H9 (cell line): Measurements from ENCODE around the gene P2RY14. TPM values are rescaled to one million over a fixed set of nuclear protein-coding genes. Genes with fewer than 3 reads are reported as not detected.

Source experiments
- DNase-seq: peaks from one replicate; pipeline ENCODE4 v3.0.0-alpha.2; 2017
- H2AFZ ChIP-seq: one replicate; pipeline ENCODE4 v1.6.1; 2013; ENCODE audit warnings: mild to moderate bottlenecking, low read length, control low read depth, moderate library complexity
- H2AK5ac ChIP-seq: 2 replicates; pipeline ENCODE4 v1.6.1; 2013; ENCODE audit warnings: low read length, control low read depth, mixed read lengths; ENCODE audit not compliant: insufficient read length
- H2BK120ac ChIP-seq: one replicate; pipeline ENCODE4 v1.6.1; 2013; ENCODE audit warnings: low read depth, mild to moderate bottlenecking, low read length, control low read depth, inconsistent platforms; ENCODE audit not compliant: poor library complexity, severe bottlenecking
- H2BK12ac ChIP-seq: 2 replicates; pipeline ENCODE4 v1.6.1; 2013; ENCODE audit warnings: low read length, control low read depth, mixed read lengths, low read depth; ENCODE audit not compliant: insufficient read length
- H2BK15ac ChIP-seq: 2 replicates; pipeline ENCODE4 v1.6.1; 2013; ENCODE audit warnings: low read depth, low read length, control low read depth
- H2BK20ac ChIP-seq: one replicate; pipeline ENCODE4 v1.6.1; 2013; ENCODE audit warnings: low read depth, mild to moderate bottlenecking, low read length, control low read depth, inconsistent platforms; ENCODE audit not compliant: poor library complexity, severe bottlenecking
- H2BK5ac ChIP-seq: 2 replicates; pipeline ENCODE4 v1.6.1; 2013; ENCODE audit warnings: low read length, control low read depth, mixed read lengths; ENCODE audit not compliant: insufficient read length
- H3K14ac ChIP-seq: 2 replicates; pipeline ENCODE4 v1.6.1; 2013; ENCODE audit warnings: low read length, control low read depth; ENCODE audit not compliant: insufficient read depth
- H3K18ac ChIP-seq: 2 replicates; pipeline ENCODE4 v1.6.1; 2013; ENCODE audit warnings: low read depth, mild to moderate bottlenecking, mixed read lengths, low read length, control low read depth; ENCODE audit not compliant: insufficient read length
- H3K23ac ChIP-seq: 2 replicates; pipeline ENCODE4 v1.6.1; 2013; ENCODE audit warnings: low read length, control low read depth, mixed read lengths, low read depth; ENCODE audit not compliant: insufficient read length
- H3K23me2 ChIP-seq: 2 replicates; pipeline ENCODE4 v1.6.1; 2013; ENCODE audit warnings: low read depth, mild to moderate bottlenecking, mixed read lengths, low read length, control low read depth; ENCODE audit not compliant: insufficient read length, poor library complexity, severe bottlenecking
- H3K27ac ChIP-seq: 2 replicates; pipeline ENCODE4 v1.5.1; 2013; ENCODE audit warnings: low read length, control low read depth, mixed read lengths, low read depth; ENCODE audit not compliant: insufficient read length
- H3K27me3 ChIP-seq: 2 replicates; pipeline ENCODE4 v1.6.1; 2013; ENCODE audit warnings: low read length, control low read depth, inconsistent platforms; ENCODE audit not compliant: insufficient read depth
- H3K4ac ChIP-seq: 2 replicates; pipeline ENCODE4 v1.6.1; 2013; ENCODE audit warnings: low read depth, mild to moderate bottlenecking, control low read depth, inconsistent platforms, low read length, moderate library complexity
- H3K4me1 ChIP-seq: 2 replicates; pipeline ENCODE4 v1.6.1; 2013; ENCODE audit warnings: low read length, control low read depth, inconsistent platforms; ENCODE audit not compliant: insufficient read depth
- H3K4me2 ChIP-seq: 2 replicates; pipeline ENCODE4 v1.6.1; 2013; ENCODE audit warnings: low read length, control low read depth, mixed read lengths; ENCODE audit not compliant: insufficient read length, insufficient read depth
- H3K56ac ChIP-seq: 2 replicates; pipeline ENCODE4 v1.6.1; 2013; ENCODE audit warnings: low read depth, mild to moderate bottlenecking, mixed read lengths, low read length, control low read depth; ENCODE audit not compliant: insufficient read length
- H3K79me1 ChIP-seq: 2 replicates; pipeline ENCODE4 v1.6.1; 2013; ENCODE audit warnings: low read depth, mild to moderate bottlenecking, moderate library complexity, low read length, control low read depth, inconsistent platforms; ENCODE audit not compliant: insufficient read depth, poor library complexity, severe bottlenecking
- H3K79me2 ChIP-seq: 2 replicates; pipeline ENCODE4 v1.6.1; 2013; ENCODE audit warnings: low read length, control low read depth, inconsistent platforms; ENCODE audit not compliant: insufficient read depth
- H3K9ac ChIP-seq: 2 replicates; pipeline ENCODE4 v1.6.1; 2013; ENCODE audit warnings: low read length, control low read depth, mixed read lengths; ENCODE audit not compliant: insufficient read length; ENCODE audit errors: extremely low read depth
- H3K9me3 ChIP-seq: one replicate; pipeline ENCODE4 v1.6.1; 2013; ENCODE audit warnings: low read depth, low read length, inconsistent platforms; ENCODE audit not compliant: control insufficient read depth
- H3T11ph ChIP-seq: one replicate; pipeline ENCODE4 v1.6.1; 2013; ENCODE audit warnings: mild to moderate bottlenecking, low read length, control low read depth, inconsistent platforms
- H4K20me1 ChIP-seq: one replicate; pipeline ENCODE4 v1.6.1; 2013; ENCODE audit not compliant: control insufficient read depth, insufficient read length, insufficient read depth
- H4K5ac ChIP-seq: 2 replicates; pipeline ENCODE4 v1.6.1; 2013; ENCODE audit warnings: low read depth, mild to moderate bottlenecking, mixed read lengths, low read length, control low read depth; ENCODE audit not compliant: insufficient read length
- H4K8ac ChIP-seq: replicated peaks from 2 replicates; pipeline ENCODE4 v1.6.1; 2013; ENCODE audit warnings: low read length, control low read depth, mixed read lengths, low read depth; ENCODE audit not compliant: insufficient read length
- H4K91ac ChIP-seq: 2 replicates; pipeline ENCODE4 v1.6.1; 2013; ENCODE audit warnings: low read depth, mild to moderate bottlenecking, moderate library complexity, mixed read lengths, low read length, control low read depth; ENCODE audit not compliant: insufficient read length
- H3K27ac Mint-ChIP-seq, 3 experiments: 2 replicates in 2 of 3; 3 replicates in 1 of 3; pipeline ENCODE4 v1.8.0; 2020 to 2021; ENCODE audit warnings: mixed read lengths in 3 of 3, mild to moderate bottlenecking in 1 of 3, moderate library complexity in 1 of 3
- H3K27me3 Mint-ChIP-seq: 2 replicates; pipeline ENCODE4 v1.8.0; 2021; ENCODE audit warnings: low read depth, mild to moderate bottlenecking, moderate library complexity, mixed read lengths
- H3K36me3 Mint-ChIP-seq, 3 experiments: 2 replicates in 2 of 3; 3 replicates in 1 of 3; pipeline ENCODE4 v1.8.0; 2020 to 2021; ENCODE audit warnings: low read depth in 3 of 3, mixed read lengths in 3 of 3; ENCODE audit not compliant: insufficient read depth in 1 of 3
- H3K4me1 Mint-ChIP-seq, 2 experiments: 2 replicates each; pipeline ENCODE4 v1.8.0; 2020; ENCODE audit warnings: mixed read lengths in 2 of 2
- H3K4me3 Mint-ChIP-seq, 2 experiments: 2 replicates in 1 of 2; 3 replicates in 1 of 2; pipeline ENCODE4 v1.8.0; 2020 to 2021; ENCODE audit warnings: mild to moderate bottlenecking in 2 of 2, mixed read lengths in 2 of 2, moderate library complexity in 1 of 2
- H3K9me3 Mint-ChIP-seq, 2 experiments: 2 replicates in 1 of 2; 3 replicates in 1 of 2; pipeline ENCODE4 v1.8.0; 2020; ENCODE audit warnings: mild to moderate bottlenecking in 2 of 2, mixed read lengths in 2 of 2, moderate library complexity in 1 of 2
- CTCF ChIP-seq: fragments of 200-600 bp; sonication (generic); conservative IDR thresholded peaks from 3 replicates; pipeline ENCODE4 v1.8.0; 2021; ENCODE audit warnings: antibody characterized with exemption, mild to moderate bottlenecking
- WGBS: extraction: QIAGEN DNeasy Blood & Tissue Kit; methylation state at CpG from one replicate; pipeline ENCODE4 v1.1.7; 2013; ENCODE audit warnings: missing lambda C conversion rate, low lambda C conversion rate, mixed read lengths; ENCODE audit not compliant: insufficient read length; ENCODE audit errors: extremely low coverage; 5-methylcytosine and 5-hydroxymethylcytosine counted together
- total RNA-seq: library from RNA; stranded (reverse); gene quantifications from 2 replicates; pipeline ENCODE4 v1.2.1, GENCODE V29; 2021

The P2RY14 gene
- total RNA-seq, 1 experiment from 2014 or later: not detected

- Histone ChIP-seq H3T11ph (no peak overlapping the region), H4K8ac (no peak overlapping the region), H3K79me1 (no peaks in the 10 kb centered on the region), H3K27ac (no peak overlapping the region), H4K5ac (no peak overlapping the region), H3K18ac (no peak overlapping the region), H2BK5ac (no peak overlapping the region), H3K23me2 (no peaks in the 10 kb centered on the region), H3K4me1 (peaks cover 12% of the 10 kb centered on the region; the same call in 1 of the 2 replicates), H3K9me3 (no peaks in the 10 kb centered on the region), H2BK12ac (no peak overlapping the region), H3K27me3 (no peaks in the 10 kb centered on the region), H2BK120ac (no peak overlapping the region), H2BK20ac (no peak overlapping the region), H3K23ac (no peak overlapping the region), H2AK5ac (no peak overlapping the region), H3K79me2 (no peaks in the 10 kb centered on the region), H3K56ac (no peak overlapping the region), H2AFZ (no peak overlapping the region), H3K4ac (no peak overlapping the region), H2BK15ac (no peak overlapping the region), H3K14ac (no peak overlapping the region), H3K4me2 (no peak overlapping the region), H3K9ac (no peak overlapping the region), H4K91ac (no peak overlapping the region), H4K20me1 (no peaks in the 10 kb centered on the region)
- H3K27ac Mint-ChIP-seq: peak overlapping the region in 2 of 3 experiments; percentile 4 to 48; a peak in 3 of 7 replicates
- WGBS: no CpG with 5 or more reads among the region's 4 CpGs
- no peak for DNase-seq
- TF ChIP-seq CTCF: no peak
- H3K36me3 Mint-ChIP-seq: no peaks in the 10 kb centered on the region
- H3K4me3 Mint-ChIP-seq: 0 out of 5 replicates have a peak overlapping the region, but pooled peaks of 1 of the 2 experiments have one; percentile 28
- peaks cover 37 to 44% of the 10 kb centered on the region in 2 experiments for H3K4me1 Mint-ChIP-seq
- no peaks in the 10 kb centered on the region for H3K9me3 Mint-ChIP-seq
- no peaks in the 10 kb centered on the region for H3K27me3 Mint-ChIP-seq
Measured at GRCh38 chr3:151305775-151306151, 27.4 kb upstream of the P2RY14 start.
